ENCODE measurements around the gene NUCB1.

Gene NUCB1

GRCh38 chr19:48962029-48962848 lies 62.1 kb downstream of the NUCB1 start:
- H2AFZ ChIP-seq (ENCODE audit: insufficient read depth, low read length, poor library complexity), result no peak overlapping the region
- H3K4ac ChIP-seq (ENCODE audit: low read depth, low read length), result peak overlapping the region; percentile 30
- peaks cover 12 to 27% of the 10 kb centered on the region in 2 experiments for H3K36me3 ChIP-seq (ENCODE audit: control insufficient read depth in 1 of 2, insufficient read depth in 2 of 2, low read length in 2 of 2)
- H3K4me3 ChIP-seq (ENCODE audit: low read depth, low read length), result no peak overlapping the region
- H3K9ac ChIP-seq (ENCODE audit: low read length), result no peak overlapping the region
- H3K4me1 ChIP-seq (ENCODE audit: control insufficient read depth in 1 of 2, insufficient read depth in 2 of 2, low read length in 2 of 2), result peaks cover 25 to 29% of the 10 kb centered on the region in 2 experiments
- H2BK120ac ChIP-seq (ENCODE audit: insufficient read depth, low read length, poor library complexity), result peak overlapping the region; percentile 2
- H3K79me2 ChIP-seq (ENCODE audit: control insufficient read depth, insufficient read depth, low read length, poor library complexity), result peaks cover 16% of the 10 kb centered on the region
- H3K27me3 ChIP-seq (ENCODE audit: insufficient read depth, low read length), result no peaks in the 10 kb centered on the region
- peak in 1 of 2 donors; percentile 46 for DNase-seq
- peaks cover 31% of the 10 kb centered on the region for H3K79me1 ChIP-seq (ENCODE audit: low read length)
- no peak overlapping the region for H3K4me2 ChIP-seq (ENCODE audit: low read length)
- peak overlapping the region; percentile 39 for H3K27ac ChIP-seq (ENCODE audit: low read depth, low read length)
- no CpG with 5 or more reads among the region's 22 CpGs for WGBS (ENCODE audit: extremely low coverage, insufficient coverage, insufficient read length)
- peak overlapping the region; percentile 29 for H3K14ac ChIP-seq (ENCODE audit: low read length)
- peak overlapping the region; percentile 61 for H3K18ac ChIP-seq (ENCODE audit: low read length)
- H4K12ac ChIP-seq (ENCODE audit: low read depth, low read length), result peak overlapping the region; percentile 43
- H4K91ac ChIP-seq (ENCODE audit: low read depth, low read length), result peak overlapping the region; percentile 89
- H2AK5ac ChIP-seq (ENCODE audit: low read length), result peak overlapping the region; percentile 12
- peak overlapping the region; percentile 42 for H2BK12ac ChIP-seq (ENCODE audit: low read length)
- H3K9me3 ChIP-seq (ENCODE audit: insufficient read depth, low read depth, low read length), result no peaks in the 10 kb centered on the region
- peak overlapping the region; percentile 7 for H4K8ac ChIP-seq (ENCODE audit: low read depth, low read length)
- no peak overlapping the region for H3K23ac ChIP-seq (ENCODE audit: low read length)
- H2BK5ac ChIP-seq (ENCODE audit: low read depth, low read length, poor library complexity), result peak overlapping the region; percentile 74

DNA sequence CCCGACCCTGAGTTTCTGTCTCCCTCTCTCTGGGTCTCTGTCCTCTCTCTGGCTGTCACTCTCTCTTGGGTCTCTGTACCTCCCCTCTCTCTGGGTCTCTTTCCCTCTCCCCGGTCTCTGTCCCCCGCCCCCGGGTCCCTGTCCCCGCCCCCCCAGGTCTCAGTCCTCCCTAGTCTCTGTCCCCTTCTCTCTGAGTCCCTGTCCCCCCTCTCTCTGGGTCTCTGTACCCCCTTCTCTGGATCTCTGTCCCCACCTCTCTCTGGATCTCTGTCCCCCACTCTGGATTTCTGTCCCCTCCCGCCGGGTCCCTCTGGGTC lies 62.7 kb downstream of the NUCB1 start:
- H3K79me2 ChIP-seq (ENCODE audit: control insufficient read depth, insufficient read depth, low read length, poor library complexity), result peaks cover 16% of the 10 kb centered on the region
- peak overlapping the region; percentile 30 for H3K4ac ChIP-seq (ENCODE audit: low read depth, low read length)
- H4K91ac ChIP-seq (ENCODE audit: low read depth, low read length), result peak overlapping the region; percentile 99
- H4K12ac ChIP-seq (ENCODE audit: low read depth, low read length), result peak overlapping the region; percentile 43
- H3K23ac ChIP-seq (ENCODE audit: low read length), result no peak overlapping the region
- peak overlapping the region; percentile 7 for H4K8ac ChIP-seq (ENCODE audit: low read depth, low read length)
- peak overlapping the region; percentile 61 for H3K18ac ChIP-seq (ENCODE audit: low read length)
- peak overlapping the region; percentile 12 for H2AK5ac ChIP-seq (ENCODE audit: low read length)
- H2BK120ac ChIP-seq (ENCODE audit: insufficient read depth, low read length, poor library complexity), result peak overlapping the region; percentile 2
- H3K9ac ChIP-seq (ENCODE audit: low read length), result no peak overlapping the region
- H3K4me1 ChIP-seq (ENCODE audit: control insufficient read depth in 1 of 2, insufficient read depth in 2 of 2, low read length in 2 of 2), result peaks cover 25 to 29% of the 10 kb centered on the region in 2 experiments
- no peak for DNase-seq
- peak overlapping the region; percentile 42 for H2BK12ac ChIP-seq (ENCODE audit: low read length)
- peaks cover 15 to 26% of the 10 kb centered on the region in 2 experiments for H3K36me3 ChIP-seq (ENCODE audit: control insufficient read depth in 1 of 2, insufficient read depth in 2 of 2, low read length in 2 of 2)
- H3K4me2 ChIP-seq (ENCODE audit: low read length), result no peak overlapping the region
- H3K79me1 ChIP-seq (ENCODE audit: low read length), result peaks cover 31% of the 10 kb centered on the region
- no peak overlapping the region for H3K4me3 ChIP-seq (ENCODE audit: low read depth, low read length)
- no peak overlapping the region for H2AFZ ChIP-seq (ENCODE audit: insufficient read depth, low read length, poor library complexity)
- no CpG with 5 or more reads among the region's 7 CpGs for WGBS (ENCODE audit: extremely low coverage, insufficient coverage, insufficient read length)
- H2BK5ac ChIP-seq (ENCODE audit: low read depth, low read length, poor library complexity), result peak overlapping the region; percentile 74
- H3K27ac ChIP-seq (ENCODE audit: low read depth, low read length), result peak overlapping the region; percentile 97
- peak overlapping the region; percentile 29 for H3K14ac ChIP-seq (ENCODE audit: low read length)
- no peaks in the 10 kb centered on the region for H3K27me3 ChIP-seq (ENCODE audit: insufficient read depth, low read length)
- H3K9me3 ChIP-seq (ENCODE audit: insufficient read depth, low read depth, low read length), result no peaks in the 10 kb centered on the region

DNA sequence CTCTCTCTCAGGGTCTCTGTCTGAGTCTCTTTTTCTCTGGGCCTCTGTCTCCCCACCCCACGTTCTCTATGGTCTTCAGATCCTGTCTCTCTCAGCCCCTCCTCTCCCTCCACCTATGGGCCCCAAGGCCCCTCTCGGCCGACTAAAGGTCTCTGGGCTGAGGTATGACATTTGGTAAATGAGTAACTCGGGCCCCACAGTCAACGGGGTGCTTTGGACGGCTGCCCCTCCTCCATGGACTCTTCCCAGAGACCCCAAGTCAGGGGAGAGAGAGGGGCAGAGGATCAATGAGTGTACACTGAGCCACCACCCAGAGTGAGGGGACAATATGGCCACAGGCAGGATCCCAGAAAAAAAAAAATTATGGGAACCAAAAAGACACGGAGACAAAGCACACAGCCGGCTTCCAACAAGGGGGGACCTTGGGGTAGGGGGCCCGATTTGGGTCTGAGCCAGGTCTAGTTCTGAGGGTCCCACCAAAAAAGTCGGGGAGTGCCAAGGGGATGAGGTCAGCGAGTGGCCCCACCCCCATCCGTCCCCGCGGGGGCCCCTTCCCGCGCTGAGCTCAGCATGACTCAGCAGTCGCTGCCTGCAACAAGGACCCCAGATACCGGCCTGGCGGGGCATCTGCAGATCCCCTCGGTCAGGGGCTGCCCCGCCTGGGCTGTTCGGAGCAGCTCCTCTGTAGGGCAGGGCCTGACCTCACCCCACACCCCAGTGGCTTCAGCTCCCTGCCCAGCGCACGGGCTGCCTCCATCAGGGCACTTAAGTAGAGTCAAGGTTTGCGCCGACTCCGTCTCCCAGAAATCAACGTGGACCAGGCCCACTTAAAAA lies 63.5 kb downstream of the NUCB1 start:
- H2BK120ac ChIP-seq (ENCODE audit: insufficient read depth, low read length, poor library complexity), result peak overlapping the region; percentile 97
- H4K12ac ChIP-seq (ENCODE audit: low read depth, low read length), result peak overlapping the region; percentile 84
- H3K79me1 ChIP-seq (ENCODE audit: low read length), result peaks cover 31% of the 10 kb centered on the region
- peak overlapping the region; percentile 96 for H3K18ac ChIP-seq (ENCODE audit: low read length)
- H3K27me3 ChIP-seq (ENCODE audit: insufficient read depth, low read length), result no peaks in the 10 kb centered on the region
- H3K9ac ChIP-seq (ENCODE audit: low read length), result peak overlapping the region; percentile 20
- H2AFZ ChIP-seq (ENCODE audit: insufficient read depth, low read length, poor library complexity), result peak overlapping the region; percentile 71
- H3K79me2 ChIP-seq (ENCODE audit: control insufficient read depth, insufficient read depth, low read length, poor library complexity), result peaks cover 16% of the 10 kb centered on the region
- no peak for DNase-seq
- peak overlapping the region; percentile 93 for H2AK5ac ChIP-seq (ENCODE audit: low read length)
- H3K4me3 ChIP-seq (ENCODE audit: low read depth, low read length), result no peak overlapping the region
- H3K4me1 ChIP-seq (ENCODE audit: control insufficient read depth in 1 of 2, insufficient read depth in 2 of 2, low read length in 2 of 2), result peaks cover 25 to 29% of the 10 kb centered on the region in 2 experiments
- H3K4ac ChIP-seq (ENCODE audit: low read depth, low read length), result peak overlapping the region; percentile 91
- peak overlapping the region; percentile 96 for H3K14ac ChIP-seq (ENCODE audit: low read length)
- H2BK12ac ChIP-seq (ENCODE audit: low read length), result peak overlapping the region; percentile 91
- peak overlapping the region; percentile 97 for H3K27ac ChIP-seq (ENCODE audit: low read depth, low read length)
- no peaks in the 10 kb centered on the region for H3K9me3 ChIP-seq (ENCODE audit: insufficient read depth, low read depth, low read length)
- no CpG with 5 or more reads among the region's 28 CpGs for WGBS (ENCODE audit: extremely low coverage, insufficient coverage, insufficient read length)
- H2BK5ac ChIP-seq (ENCODE audit: low read depth, low read length, poor library complexity), result peak overlapping the region; percentile 78
- peaks cover 16 to 24% of the 10 kb centered on the region in 2 experiments for H3K36me3 ChIP-seq (ENCODE audit: control insufficient read depth in 1 of 2, insufficient read depth in 2 of 2, low read length in 2 of 2)
- peak overlapping the region; percentile 99 for H4K91ac ChIP-seq (ENCODE audit: low read depth, low read length)
- peak overlapping the region; percentile 48 for H3K4me2 ChIP-seq (ENCODE audit: low read length)
- no peak overlapping the region for H3K23ac ChIP-seq (ENCODE audit: low read length)
- peak overlapping the region; percentile 88 for H4K8ac ChIP-seq (ENCODE audit: low read depth, low read length)

DNA sequence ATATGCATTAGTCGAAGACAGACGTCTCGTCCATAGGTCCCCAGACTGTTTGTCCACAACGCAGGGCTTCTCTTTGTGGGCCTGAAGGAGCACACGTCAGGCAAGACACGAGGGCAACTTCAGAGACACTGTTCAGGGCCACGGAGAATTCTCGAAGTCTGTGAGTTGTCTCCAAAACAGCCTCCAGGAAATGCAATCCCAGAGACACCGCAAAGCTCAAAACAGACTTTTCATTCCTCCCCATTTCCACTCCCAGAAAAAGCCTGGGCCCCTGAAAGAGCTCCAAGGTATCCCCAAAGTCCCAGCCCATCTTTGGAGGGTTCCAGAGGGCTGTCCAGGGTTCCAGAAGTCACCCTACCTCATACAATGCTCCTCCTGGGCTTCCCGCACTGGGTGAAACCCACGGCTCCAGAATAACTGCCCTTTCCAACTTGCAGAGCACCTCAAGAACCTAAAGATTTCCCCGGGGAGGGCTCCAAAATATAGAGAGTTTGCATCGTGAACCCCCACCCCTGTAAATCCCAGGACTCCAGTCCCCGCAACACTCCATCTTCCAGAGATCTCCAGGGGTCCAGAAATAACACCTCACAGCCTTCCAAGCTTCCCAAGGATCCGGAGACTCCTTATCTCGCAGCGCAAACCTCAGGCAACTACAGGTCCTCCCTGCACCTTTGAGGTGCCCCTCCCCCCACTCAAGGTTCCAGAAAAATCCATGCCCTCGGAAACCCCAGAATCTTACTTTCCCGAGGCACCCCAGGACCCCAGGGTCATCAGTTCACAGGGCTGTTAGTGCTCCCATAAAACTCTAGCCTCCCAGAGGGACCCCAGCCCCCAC lies 64.3 kb downstream of the NUCB1 start:
- no CpG with 5 or more reads among the region's 19 CpGs for WGBS (ENCODE audit: extremely low coverage, insufficient coverage, insufficient read length)
- peaks cover 25 to 29% of the 10 kb centered on the region in 2 experiments for H3K4me1 ChIP-seq (ENCODE audit: control insufficient read depth in 1 of 2, insufficient read depth in 2 of 2, low read length in 2 of 2)
- peak overlapping the region; percentile 96 for H3K14ac ChIP-seq (ENCODE audit: low read length)
- peak overlapping the region; percentile 97 for H3K27ac ChIP-seq (ENCODE audit: low read depth, low read length)
- H3K4me3 ChIP-seq (ENCODE audit: low read depth, low read length), result no peak overlapping the region
- H3K18ac ChIP-seq (ENCODE audit: low read length), result peak overlapping the region; percentile 95
- H3K36me3 ChIP-seq (ENCODE audit: control insufficient read depth in 1 of 2, insufficient read depth in 2 of 2, low read length in 2 of 2), result peaks cover 24 to 31% of the 10 kb centered on the region in 2 experiments
- no peak overlapping the region for H3K23ac ChIP-seq (ENCODE audit: low read length)
- peak in 1 of 2 donors; percentile 39 for DNase-seq
- H3K4ac ChIP-seq (ENCODE audit: low read depth, low read length), result peak overlapping the region; percentile 91
- H2AK5ac ChIP-seq (ENCODE audit: low read length), result peak overlapping the region; percentile 93
- H2AFZ ChIP-seq (ENCODE audit: insufficient read depth, low read length, poor library complexity), result peak overlapping the region; percentile 71
- H3K79me2 ChIP-seq (ENCODE audit: control insufficient read depth, insufficient read depth, low read length, poor library complexity), result peaks cover 16% of the 10 kb centered on the region
- H4K8ac ChIP-seq (ENCODE audit: low read depth, low read length), result peak overlapping the region; percentile 88
- peak overlapping the region; percentile 99 for H4K91ac ChIP-seq (ENCODE audit: low read depth, low read length)
- H3K9me3 ChIP-seq (ENCODE audit: insufficient read depth, low read depth, low read length), result no peaks in the 10 kb centered on the region
- H3K27me3 ChIP-seq (ENCODE audit: insufficient read depth, low read length), result no peaks in the 10 kb centered on the region
- H2BK5ac ChIP-seq (ENCODE audit: low read depth, low read length, poor library complexity), result peak overlapping the region; percentile 78
- peak overlapping the region; percentile 84 for H4K12ac ChIP-seq (ENCODE audit: low read depth, low read length)
- peak overlapping the region; percentile 67 for H2BK12ac ChIP-seq (ENCODE audit: low read length)
- peak overlapping the region; percentile 97 for H2BK120ac ChIP-seq (ENCODE audit: insufficient read depth, low read length, poor library complexity)
- H3K9ac ChIP-seq (ENCODE audit: low read length), result peak overlapping the region; percentile 20
- peaks cover 31% of the 10 kb centered on the region for H3K79me1 ChIP-seq (ENCODE audit: low read length)
- peak overlapping the region; percentile 48 for H3K4me2 ChIP-seq (ENCODE audit: low read length)

Measured in trophoblast cell (in vitro differentiated cells and primary cell).